HepG2 (cell line): Measurements from ENCODE around the gene PELI2.

ENCODE experiments used
- USF2 ChIP-seq, 2 experiments: sonication (generic) in 1 of 2; formaldehyde crosslinking in 1 of 2; IDR thresholded peaks; 2 replicates each; pipeline versions ENCODE4 v1.5.1 to v1.6.1; 2011 to 2020; ENCODE audit warnings: borderline replicate concordance in 1 of 2, low read depth in 1 of 2, low read length in 1 of 2, mild to moderate bottlenecking in 1 of 2, missing genetic modification reagents in 1 of 2, moderate library complexity in 1 of 2
- ZFP82 ChIP-seq: sonication (generic); formaldehyde crosslinking; IDR thresholded peaks from 2 replicates; pipeline ENCODE4 v1.5.1; 2020; ENCODE audit warnings: mild to moderate bottlenecking, missing genetic modification reagents, borderline replicate concordance
- ZNF207 ChIP-seq: fragments of 450-650 bp; IDR thresholded peaks from 2 replicates; pipeline ENCODE4 v1.6.1; 2016; ENCODE audit warnings: antibody characterized with exemption, borderline replicate concordance
- ZNF670 ChIP-seq: sonication (generic); formaldehyde crosslinking; IDR thresholded peaks from 2 replicates; pipeline ENCODE4 v1.8.0; 2022; ENCODE audit warnings: mild to moderate bottlenecking, missing genetic modification reagents, borderline replicate concordance
- TF ChIP-seq, protein P1 (sequence below): sonication (generic); formaldehyde crosslinking; IDR thresholded peaks from 2 replicates; pipeline ENCODE4 v1.5.0; 2020; ENCODE audit warnings: mild to moderate bottlenecking, missing genetic modification reagents, moderate library complexity

- TF ChIP-seq, protein P1, sequence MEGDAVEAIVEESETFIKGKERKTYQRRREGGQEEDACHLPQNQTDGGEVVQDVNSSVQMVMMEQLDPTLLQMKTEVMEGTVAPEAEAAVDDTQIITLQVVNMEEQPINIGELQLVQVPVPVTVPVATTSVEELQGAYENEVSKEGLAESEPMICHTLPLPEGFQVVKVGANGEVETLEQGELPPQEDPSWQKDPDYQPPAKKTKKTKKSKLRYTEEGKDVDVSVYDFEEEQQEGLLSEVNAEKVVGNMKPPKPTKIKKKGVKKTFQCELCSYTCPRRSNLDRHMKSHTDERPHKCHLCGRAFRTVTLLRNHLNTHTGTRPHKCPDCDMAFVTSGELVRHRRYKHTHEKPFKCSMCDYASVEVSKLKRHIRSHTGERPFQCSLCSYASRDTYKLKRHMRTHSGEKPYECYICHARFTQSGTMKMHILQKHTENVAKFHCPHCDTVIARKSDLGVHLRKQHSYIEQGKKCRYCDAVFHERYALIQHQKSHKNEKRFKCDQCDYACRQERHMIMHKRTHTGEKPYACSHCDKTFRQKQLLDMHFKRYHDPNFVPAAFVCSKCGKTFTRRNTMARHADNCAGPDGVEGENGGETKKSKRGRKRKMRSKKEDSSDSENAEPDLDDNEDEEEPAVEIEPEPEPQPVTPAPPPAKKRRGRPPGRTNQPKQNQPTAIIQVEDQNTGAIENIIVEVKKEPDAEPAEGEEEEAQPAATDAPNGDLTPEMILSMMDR (CRISPR knock-in tag): no peak
- TF ChIP-seq ZNF670 (CRISPR knock-in tag): no peak
- no peak for TF ChIP-seq USF2 (IDR thresholded peaks at IDR 0.05; ENCODE audit: low read depth, low read length)
- TF ChIP-seq USF2 (CRISPR knock-in tag; IDR thresholded peaks at IDR 0.05; ENCODE audit: borderline replicate concordance): no peak
- TF ChIP-seq ZFP82: no peak
- TF ChIP-seq ZNF207: no peak
These were observed 57.6 kb downstream of the PELI2 start for GRCh38 chr14:56175773-56176172.
